IPS-15b (cell line): Measurements from ENCODE around the gene LRP1B.

ENCODE experiments used
- H3K27me3 ChIP-seq: one replicate; pipeline ENCODE4 v1.6.1; 2013; ENCODE audit warnings: low read length; ENCODE audit not compliant: control insufficient read depth, insufficient read depth
- H3K36me3 ChIP-seq: one replicate; pipeline ENCODE4 v1.6.1; 2013; ENCODE audit warnings: low read length; ENCODE audit not compliant: control insufficient read depth, insufficient read depth
- H3K4me1 ChIP-seq: one replicate; pipeline ENCODE4 v1.6.1; 2013; ENCODE audit warnings: mild to moderate bottlenecking, low read length; ENCODE audit not compliant: control insufficient read depth, insufficient read depth
- H3K4me3 ChIP-seq: one replicate; pipeline ENCODE4 v1.5.1; 2013; ENCODE audit warnings: low read depth, low read length
- H3K9ac ChIP-seq: one replicate; pipeline ENCODE4 v1.6.1; 2013; ENCODE audit warnings: low read depth, mild to moderate bottlenecking, low read length
- H3K9me3 ChIP-seq: one replicate; pipeline ENCODE4 v1.6.1; 2013; ENCODE audit warnings: mild to moderate bottlenecking, low read length; ENCODE audit not compliant: control insufficient read depth, insufficient read depth

Gene LRP1B

DNA sequence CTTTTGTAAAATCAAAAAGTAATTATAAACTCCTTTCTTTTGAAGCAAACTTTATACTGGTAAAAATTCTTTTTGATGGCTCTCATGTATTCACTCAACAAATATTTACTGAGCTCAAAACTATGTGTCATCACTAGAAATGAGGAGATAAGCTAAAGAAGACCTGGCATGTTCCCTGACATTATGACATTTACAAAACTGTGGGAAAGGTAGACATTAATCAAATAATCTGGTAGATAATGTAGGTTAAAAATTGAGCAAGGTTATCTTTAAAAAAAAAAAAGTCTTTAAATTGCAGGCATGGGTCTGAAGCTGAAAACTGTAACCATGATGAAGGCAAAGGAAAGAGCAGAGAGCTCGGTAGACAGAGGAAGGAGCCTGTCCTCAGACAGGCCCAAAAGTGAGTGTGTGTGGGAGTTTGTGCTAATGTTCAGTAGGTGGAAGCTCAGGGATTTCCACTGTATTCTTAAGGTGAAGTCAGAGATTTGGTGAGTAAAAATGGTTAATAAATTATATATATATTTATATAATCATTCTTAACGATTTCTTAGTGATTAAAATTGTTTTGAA lies 612.9 kb downstream of the LRP1B start:
- Histone ChIP-seq H3K4me1 (no peaks in the 10 kb centered on the region), H3K4me3 (no peak overlapping the region), H3K9ac (no peak overlapping the region), H3K9me3 (no peaks in the 10 kb centered on the region), H3K36me3 (no peaks in the 10 kb centered on the region), H3K27me3 (no peaks in the 10 kb centered on the region)

- Histone ChIP-seq H3K9ac (no peak overlapping the region), H3K4me1 (no peaks in the 10 kb centered on the region), H3K36me3 (no peaks in the 10 kb centered on the region), H3K27me3 (no peaks in the 10 kb centered on the region), H3K4me3 (no peak overlapping the region), H3K9me3 (no peaks in the 10 kb centered on the region)
These were observed 613.5 kb downstream of the LRP1B start for GRCh38 chr2:141517180-141517851.

DNA sequence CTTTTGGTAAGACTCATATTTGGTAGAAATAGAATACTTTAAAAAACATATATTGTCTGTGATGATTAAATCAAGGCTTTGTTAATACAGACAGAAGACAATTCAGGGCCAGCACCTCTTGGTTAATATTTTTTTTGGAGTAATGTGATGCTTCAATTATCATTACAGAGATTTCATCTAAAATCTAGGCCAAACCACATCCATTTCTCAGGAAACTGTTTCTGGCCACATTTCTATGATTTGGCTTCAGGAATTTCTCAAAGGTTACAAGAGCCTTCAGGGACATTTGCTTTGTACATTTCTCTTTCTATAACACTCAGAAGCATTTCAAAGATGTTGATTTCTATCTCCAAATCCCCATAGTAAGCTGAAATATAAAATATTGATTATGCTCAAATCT lies 614.9 kb downstream of the LRP1B start:
- Histone ChIP-seq H3K27me3 (no peaks in the 10 kb centered on the region), H3K4me3 (no peak overlapping the region), H3K9me3 (no peaks in the 10 kb centered on the region), H3K4me1 (no peaks in the 10 kb centered on the region), H3K36me3 (no peaks in the 10 kb centered on the region), H3K9ac (no peak overlapping the region)

GRCh38 chr2:141513853-141514252 lies 617.0 kb downstream of the LRP1B start:
- Histone ChIP-seq H3K9me3 (no peaks in the 10 kb centered on the region), H3K4me3 (no peak overlapping the region)

DNA sequence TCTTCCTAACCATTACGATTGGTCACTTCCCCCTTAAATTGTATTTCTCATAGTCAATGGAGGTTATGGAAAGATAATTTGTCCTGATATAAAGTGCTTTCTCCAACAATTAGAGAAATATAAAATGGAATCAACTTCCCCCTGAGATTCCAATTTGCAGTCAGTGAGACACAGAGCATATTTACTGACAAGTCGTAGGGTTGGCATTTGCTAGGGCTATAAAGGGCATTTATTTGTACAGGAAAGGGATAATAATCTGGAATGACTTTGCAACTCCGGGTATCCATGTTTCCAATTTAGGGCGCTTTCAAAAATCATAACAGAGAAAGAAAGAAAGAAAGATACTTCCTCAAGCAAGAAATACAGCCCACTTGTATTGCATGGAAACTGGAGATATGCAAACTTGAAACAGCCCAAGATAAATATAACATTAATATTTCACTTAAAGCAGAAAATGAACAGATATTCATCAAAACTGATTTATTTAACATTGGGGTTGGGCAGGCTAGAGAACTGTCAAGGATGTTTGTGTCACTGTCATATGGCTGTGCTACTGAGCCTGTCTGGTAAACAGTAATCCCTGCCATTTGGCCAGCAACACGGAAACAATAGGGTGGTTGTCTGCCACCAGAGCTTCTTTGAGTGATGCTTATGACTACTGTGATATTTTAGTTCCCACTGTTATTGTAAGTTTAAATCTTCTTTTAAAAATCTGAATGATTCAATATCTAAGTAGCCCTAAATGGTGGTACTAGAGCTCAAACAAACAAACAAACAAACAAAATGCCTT lies 621.8 kb downstream of the LRP1B start:
- Histone ChIP-seq H3K9ac (no peak overlapping the region), H3K36me3 (no peaks in the 10 kb centered on the region), H3K9me3 (no peaks in the 10 kb centered on the region), H3K4me3 (no peak overlapping the region), H3K4me1 (no peaks in the 10 kb centered on the region), H3K27me3 (no peaks in the 10 kb centered on the region)

More at GRCh38 chr2:141513853-141514252, 617.0 kb downstream of the LRP1B start:
- no peak overlapping the region for H3K9ac ChIP-seq
- no peaks in the 10 kb centered on the region for H3K27me3 ChIP-seq
- no peaks in the 10 kb centered on the region for H3K36me3 ChIP-seq
- no peaks in the 10 kb centered on the region for H3K4me1 ChIP-seq

GRCh38 chr2:141508086-141508752 lies 622.6 kb downstream of the LRP1B start:
- Histone ChIP-seq H3K36me3 (no peaks in the 10 kb centered on the region), H3K4me1 (no peaks in the 10 kb centered on the region), H3K4me3 (no peak overlapping the region), H3K27me3 (no peaks in the 10 kb centered on the region), H3K9me3 (no peaks in the 10 kb centered on the region), H3K9ac (no peak overlapping the region)

DNA sequence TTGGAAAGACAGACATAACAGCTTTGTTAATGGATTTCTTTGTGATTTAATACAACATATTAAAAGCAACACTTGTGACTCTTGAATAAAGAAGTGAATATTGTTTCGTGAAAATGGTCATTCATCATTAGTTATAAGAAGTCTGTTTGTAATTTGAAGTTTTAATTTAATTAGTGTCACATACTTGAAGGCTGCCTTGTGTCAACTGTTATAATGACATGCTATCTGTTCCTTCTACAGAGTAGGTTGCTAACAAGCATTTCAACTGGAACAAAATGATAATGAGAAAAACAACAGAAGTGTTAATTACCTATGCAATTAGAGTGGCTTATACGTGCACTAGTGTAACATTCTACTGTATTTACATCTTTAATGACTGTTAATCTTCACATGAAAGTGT lies 624.7 kb downstream of the LRP1B start:
- H3K9ac ChIP-seq, result no peak overlapping the region
- H3K9me3 ChIP-seq, result no peaks in the 10 kb centered on the region
- H3K27me3 ChIP-seq, result no peaks in the 10 kb centered on the region
- no peaks in the 10 kb centered on the region for H3K36me3 ChIP-seq
- H3K4me1 ChIP-seq, result no peaks in the 10 kb centered on the region
- no peak overlapping the region for H3K4me3 ChIP-seq

DNA sequence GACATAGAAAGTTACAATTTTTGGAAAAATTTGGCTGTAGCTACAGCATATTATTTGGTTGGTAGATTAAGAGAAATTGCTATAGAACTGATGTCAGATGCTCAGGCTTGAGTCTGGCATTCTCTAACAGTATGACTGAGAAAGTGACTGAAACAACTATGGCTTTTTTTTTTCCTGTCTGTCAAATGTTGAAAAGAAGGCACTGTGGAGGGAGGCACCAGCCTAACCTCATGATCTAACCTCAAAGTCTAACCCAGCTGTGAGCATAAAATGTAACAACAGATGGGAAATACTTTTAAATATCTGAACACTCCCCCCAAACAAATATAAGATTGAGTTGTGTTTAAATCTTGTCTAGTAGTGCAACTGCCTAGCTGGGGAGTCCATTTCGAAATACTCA lies 629.1 kb downstream of the LRP1B start:
- Histone ChIP-seq H3K27me3 (no peaks in the 10 kb centered on the region), H3K9ac (no peak overlapping the region), H3K36me3 (no peaks in the 10 kb centered on the region), H3K9me3 (no peaks in the 10 kb centered on the region), H3K4me1 (no peaks in the 10 kb centered on the region), H3K4me3 (no peak overlapping the region)

GRCh38 chr2:141499123-141499522 lies 631.7 kb downstream of the LRP1B start:
- H3K4me1 ChIP-seq, result no peaks in the 10 kb centered on the region
- no peaks in the 10 kb centered on the region for H3K36me3 ChIP-seq
- no peaks in the 10 kb centered on the region for H3K9me3 ChIP-seq
- no peak overlapping the region for H3K4me3 ChIP-seq
- no peak overlapping the region for H3K9ac ChIP-seq
- H3K27me3 ChIP-seq, result no peaks in the 10 kb centered on the region

DNA sequence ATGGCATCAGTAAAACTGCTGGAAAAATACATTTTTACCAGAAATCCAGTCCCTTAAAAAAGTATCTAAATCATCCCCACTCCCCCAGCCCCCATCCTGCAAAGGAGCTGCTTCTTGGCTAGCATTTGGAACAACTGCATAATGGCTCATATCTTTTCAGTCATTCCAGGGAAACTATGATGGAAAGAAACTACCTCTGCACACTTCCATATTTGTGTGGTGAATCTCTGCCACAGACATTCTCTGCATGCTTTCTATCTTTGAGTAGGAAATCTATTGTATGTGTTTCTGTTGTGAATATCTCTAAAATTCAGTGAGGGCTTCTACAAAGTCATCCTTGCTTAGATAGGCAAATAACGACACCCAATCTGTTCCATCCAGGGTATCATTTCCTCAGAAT lies 632.3 kb downstream of the LRP1B start:
- Histone ChIP-seq H3K9ac (no peak overlapping the region), H3K36me3 (no peaks in the 10 kb centered on the region), H3K4me1 (no peaks in the 10 kb centered on the region), H3K27me3 (no peaks in the 10 kb centered on the region), H3K9me3 (no peaks in the 10 kb centered on the region), H3K4me3 (no peak overlapping the region)

DNA sequence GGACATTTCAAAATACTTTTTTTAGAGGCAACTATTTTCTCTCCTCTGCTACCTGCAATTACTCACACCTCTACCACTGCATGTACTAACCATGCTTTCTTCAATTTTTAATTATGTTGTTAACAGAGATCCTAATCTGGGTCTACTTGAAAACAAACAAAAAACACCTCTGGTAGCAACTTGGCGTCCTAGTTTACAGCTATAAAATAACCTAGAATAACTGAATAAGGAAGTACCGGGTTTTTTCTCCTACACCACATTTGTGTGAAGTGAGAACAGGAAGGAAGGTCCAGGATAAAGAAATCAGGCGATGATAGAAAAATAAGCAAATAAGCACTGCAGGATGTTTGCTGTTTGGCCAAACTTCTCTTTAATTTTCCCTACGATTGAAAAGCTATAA lies 633.5 kb downstream of the LRP1B start:
- Histone ChIP-seq H3K4me3 (no peak overlapping the region), H3K36me3 (no peaks in the 10 kb centered on the region), H3K9ac (no peak overlapping the region), H3K4me1 (no peaks in the 10 kb centered on the region), H3K9me3 (no peaks in the 10 kb centered on the region), H3K27me3 (no peaks in the 10 kb centered on the region)
